Natural killer cell treated with Interleukin-12 subunit alpha and Interleukin-12 subunit beta and Interleukin-15 and Interleukin-18, amount 100 ng/mL, for 72 hours (primary cell): ENCODE results near the gene PLEKHM3. TPM values are rescaled to one million over a fixed set of nuclear protein-coding genes. Genes with fewer than 3 reads are reported as not detected.

Experiments used
- ATAC-seq, 2 donors: fragments of 150-1000 bp; cut with Tn5 transposase in 1 of 2; sonication (Bioruptor Pico), chemical (Tn5 transposase) in 1 of 2; 2 replicates each; pipeline ENCODE4 v1.10.0; 2021
- DNase-seq: peaks from one replicate; pipeline ENCODE4 v3.0.0; 2022; ENCODE audit warnings: low spot score
- H3K27ac Mint-ChIP-seq, 2 donors: 1 replicate in 1 of 2; 2 replicates in 1 of 2; pipeline ENCODE4 v1.8.0; 2022; ENCODE audit warnings: mixed read lengths in 2 of 2, mild to moderate bottlenecking in 1 of 2, moderate library complexity in 1 of 2
- H3K27me3 Mint-ChIP-seq, 2 donors: 1 replicate in 1 of 2; 2 replicates in 1 of 2; pipeline ENCODE4 v1.8.0; 2022; ENCODE audit warnings: mixed read lengths in 2 of 2
- H3K36me3 Mint-ChIP-seq: one replicate; pipeline ENCODE4 v1.8.0; 2022; ENCODE audit warnings: mixed read lengths
- H3K4me1 Mint-ChIP-seq, 2 donors: 1 replicate in 1 of 2; 2 replicates in 1 of 2; pipeline ENCODE4 v1.8.0; 2022; ENCODE audit warnings: low read depth in 2 of 2, mixed read lengths in 2 of 2, mild to moderate bottlenecking in 1 of 2
- H3K4me3 Mint-ChIP-seq: one replicate; pipeline ENCODE4 v1.8.0; 2022; ENCODE audit warnings: mixed read lengths
- H3K9me3 Mint-ChIP-seq: 2 replicates; pipeline ENCODE4 v1.8.0; 2022; ENCODE audit warnings: mixed read lengths
- total RNA-seq, 2 donors: library from RNA; stranded (reverse); gene quantifications; one replicate each; pipeline ENCODE4 v1.2.3, GENCODE V29; 2022

PLEKHM3 gene
- total RNA-seq, 2 donors from 2014 or later = 8.1 to 10.3 TPM

DNA sequence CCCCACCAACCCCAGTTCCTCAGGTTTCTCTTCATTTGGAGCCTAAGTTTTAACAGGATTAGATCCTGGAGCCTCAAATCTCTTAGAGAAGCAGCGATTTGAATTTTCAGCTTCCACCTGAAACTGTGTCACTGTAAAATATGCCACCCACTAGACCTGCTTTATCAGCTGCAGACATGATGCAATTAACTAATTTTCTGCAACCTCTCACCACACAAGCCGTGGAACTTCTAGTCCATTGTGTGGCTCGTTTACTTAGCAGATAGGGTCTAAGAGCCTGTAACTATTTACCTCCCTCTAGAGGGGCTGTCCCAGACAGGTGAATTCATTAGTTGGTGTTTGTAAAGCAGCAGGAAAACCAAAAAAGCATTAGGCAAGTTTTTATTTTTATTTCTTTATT, 224.1 kb downstream of the PLEKHM3 start:
- DNase-seq (no peak), ATAC-seq (no peak)
- no peaks in the 10 kb centered on the region for H3K9me3 Mint-ChIP-seq
- H3K27me3 Mint-ChIP-seq = peaks cover 0 to 2% of the 10 kb centered on the region in 2 donors
- H3K4me1 Mint-ChIP-seq = no peaks in the 10 kb centered on the region
- H3K27ac Mint-ChIP-seq = no peak overlapping the region
- H3K36me3 Mint-ChIP-seq = no peaks in the 10 kb centered on the region
- no peak overlapping the region for H3K4me3 Mint-ChIP-seq

DNA sequence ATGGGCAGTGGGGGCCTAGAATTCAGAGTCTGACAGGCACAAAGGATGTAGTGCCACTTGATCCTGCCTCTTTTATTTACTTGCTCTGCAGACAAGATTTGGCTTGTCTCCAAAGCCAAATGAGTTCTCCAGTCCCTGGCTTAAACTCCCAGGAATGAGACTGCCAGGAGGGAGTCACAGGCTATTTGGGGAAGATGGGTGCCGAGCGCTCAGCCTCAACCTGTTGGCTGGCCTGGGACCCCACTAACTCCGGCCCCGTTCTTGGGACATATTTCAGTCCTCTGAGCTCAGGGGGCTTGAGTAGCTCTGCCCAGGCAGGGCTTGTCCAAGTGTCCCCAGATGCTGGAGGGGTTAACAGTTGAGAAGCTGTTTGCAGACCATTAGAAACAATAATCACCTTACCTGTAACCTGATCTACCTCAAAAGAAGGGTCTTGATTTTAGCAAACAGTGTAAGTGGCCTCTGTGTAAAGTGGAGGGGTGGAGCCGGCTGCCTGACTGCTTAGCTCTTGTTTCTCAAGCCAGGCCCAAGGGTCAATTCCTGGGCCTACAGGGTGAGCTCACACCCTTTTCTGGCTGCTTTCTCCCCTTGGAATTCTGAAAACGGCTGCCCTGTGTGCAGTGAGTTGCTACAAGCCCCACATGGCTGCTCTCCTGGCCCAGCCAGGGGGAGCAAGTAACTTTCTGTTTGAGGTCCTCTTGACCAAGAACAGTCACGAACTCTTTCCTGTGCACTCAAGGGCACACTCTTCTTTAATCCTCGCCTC, 228.6 kb downstream of the PLEKHM3 start:
- H3K27ac Mint-ChIP-seq = no peak overlapping the region
- no peaks in the 10 kb centered on the region for H3K4me1 Mint-ChIP-seq
- H3K36me3 Mint-ChIP-seq = no peaks in the 10 kb centered on the region
- H3K4me3 Mint-ChIP-seq = no peak overlapping the region
- ATAC-seq = no peak
- DNase-seq = no peak
- no peaks in the 10 kb centered on the region for H3K27me3 Mint-ChIP-seq
- no peaks in the 10 kb centered on the region for H3K9me3 Mint-ChIP-seq

DNA sequence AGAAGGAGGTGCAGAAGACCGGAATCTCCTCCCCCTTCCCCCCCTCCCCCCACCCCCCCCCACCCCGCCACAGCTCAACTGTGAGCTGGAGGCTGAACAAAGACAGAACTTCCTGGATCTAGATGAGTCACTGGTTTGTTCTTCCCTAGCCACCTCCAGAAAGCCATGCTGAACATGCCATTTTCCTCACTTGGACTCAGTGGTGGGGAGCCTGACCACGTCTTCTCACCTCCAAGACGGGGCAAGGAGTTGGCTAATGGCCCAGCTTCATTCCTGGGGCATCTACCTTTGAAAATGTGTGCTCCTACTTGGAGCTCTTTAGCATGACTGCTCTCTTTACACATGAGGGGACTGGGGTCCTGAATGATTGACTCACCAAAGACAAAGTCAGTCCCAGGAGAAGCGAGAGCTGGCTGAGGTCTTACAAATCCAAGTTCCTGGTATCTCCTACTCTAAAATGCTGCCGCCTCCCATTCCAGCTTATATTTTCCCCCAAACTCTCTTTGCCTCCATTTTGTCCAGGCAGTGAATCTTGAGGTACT, 233.0 kb downstream of the PLEKHM3 start:
- Mint-ChIP-seq H3K27ac (no peak overlapping the region), H3K27me3 (peaks cover 0 to 4% of the 10 kb centered on the region in 2 donors), H3K36me3 (no peaks in the 10 kb centered on the region), H3K9me3 (no peaks in the 10 kb centered on the region), H3K4me1 (no peaks in the 10 kb centered on the region), H3K4me3 (no peak overlapping the region)
- ATAC-seq (no peak), DNase-seq (no peak)

GRCh38 chr2:207791579-207792243, 233.6 kb downstream of the PLEKHM3 start:
- H3K9me3 Mint-ChIP-seq = no peaks in the 10 kb centered on the region
- H3K27ac Mint-ChIP-seq = no peak overlapping the region
- no peak overlapping the region for H3K4me3 Mint-ChIP-seq
- H3K36me3 Mint-ChIP-seq = no peaks in the 10 kb centered on the region
- ATAC-seq (no peak), DNase-seq (no peak)
- H3K4me1 Mint-ChIP-seq = no peaks in the 10 kb centered on the region
- peaks cover 0 to 4% of the 10 kb centered on the region in 2 donors for H3K27me3 Mint-ChIP-seq

DNA sequence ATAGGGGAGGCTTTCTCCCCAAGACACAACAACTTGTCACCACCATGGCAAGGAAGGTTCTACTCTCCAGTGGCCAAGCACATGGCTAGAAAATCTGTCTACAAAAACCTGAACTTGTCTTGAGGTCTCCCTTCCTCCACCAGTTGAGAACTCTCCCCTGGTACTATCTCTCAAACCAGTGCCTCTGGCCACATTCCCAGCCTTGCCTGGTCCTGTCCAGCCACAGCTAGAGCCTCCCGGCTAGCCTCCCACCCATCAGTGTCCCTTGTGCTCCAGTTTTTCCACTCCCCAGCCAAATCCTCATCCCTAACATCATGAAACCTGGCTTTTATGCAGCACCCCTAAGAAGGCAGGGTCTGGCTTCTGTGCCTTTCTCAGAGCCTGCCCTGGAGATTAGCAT, 234.4 kb downstream of the PLEKHM3 start:
- H3K27me3 Mint-ChIP-seq = peaks cover 0 to 4% of the 10 kb centered on the region in 2 donors
- no peaks in the 10 kb centered on the region for H3K4me1 Mint-ChIP-seq
- H3K36me3 Mint-ChIP-seq = no peaks in the 10 kb centered on the region
- no peaks in the 10 kb centered on the region for H3K9me3 Mint-ChIP-seq
- DNase-seq (no peak), ATAC-seq (no peak)
- no peak overlapping the region for H3K4me3 Mint-ChIP-seq
- no peak overlapping the region for H3K27ac Mint-ChIP-seq

DNA sequence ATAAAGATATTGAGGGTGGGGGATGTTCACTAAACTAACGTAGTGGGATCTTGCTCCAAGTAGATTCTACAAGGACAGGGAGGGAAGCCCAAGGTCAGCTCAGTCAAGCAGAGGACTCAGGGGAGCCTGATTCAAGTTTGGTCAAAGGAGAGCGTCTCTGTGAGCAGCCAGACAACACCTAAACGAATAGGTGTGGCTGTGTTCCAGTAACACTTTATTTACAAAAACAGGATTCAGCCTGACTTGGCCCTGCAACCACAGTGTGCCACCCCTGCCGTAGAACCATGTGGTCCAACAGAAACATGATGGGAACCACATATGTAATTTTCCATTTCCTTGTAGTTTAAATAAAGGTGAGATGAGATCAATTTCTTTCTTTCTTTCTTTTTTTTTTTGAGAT, 237.5 kb downstream of the PLEKHM3 start:
- ATAC-seq = no peak
- Mint-ChIP-seq H3K9me3 (no peaks in the 10 kb centered on the region), H3K27ac (no peak overlapping the region), H3K4me1 (no peaks in the 10 kb centered on the region), H3K36me3 (no peaks in the 10 kb centered on the region), H3K4me3 (no peak overlapping the region), H3K27me3 (peaks cover 4 to 6% of the 10 kb centered on the region in 2 donors)
- no peak for DNase-seq

DNA sequence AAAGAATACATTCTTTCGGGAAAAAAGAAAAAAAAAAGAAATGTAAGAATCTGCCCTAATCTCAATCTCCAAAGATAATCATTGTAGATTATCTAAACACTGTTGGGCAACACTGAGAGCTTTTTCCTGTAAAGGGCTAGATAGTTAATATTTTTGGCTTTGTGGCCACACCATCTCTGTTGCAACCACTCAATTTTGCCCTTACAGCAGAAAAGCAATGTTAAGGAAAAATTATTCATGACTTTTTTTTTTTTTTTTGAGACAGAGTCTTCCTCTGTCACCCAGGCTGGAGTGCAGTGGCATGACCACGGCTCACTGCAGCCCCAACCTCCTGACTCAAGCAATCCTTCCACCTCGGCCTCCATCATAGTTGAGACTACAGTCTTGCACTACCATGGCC, 238.3 kb downstream of the PLEKHM3 start:
- ATAC-seq (no peak), DNase-seq (no peak)
- Mint-ChIP-seq H3K27ac (no peak overlapping the region), H3K27me3 (peaks cover 6 to 12% of the 10 kb centered on the region in 2 donors), H3K9me3 (no peaks in the 10 kb centered on the region), H3K4me3 (no peak overlapping the region), H3K4me1 (no peaks in the 10 kb centered on the region), H3K36me3 (no peaks in the 10 kb centered on the region)

DNA sequence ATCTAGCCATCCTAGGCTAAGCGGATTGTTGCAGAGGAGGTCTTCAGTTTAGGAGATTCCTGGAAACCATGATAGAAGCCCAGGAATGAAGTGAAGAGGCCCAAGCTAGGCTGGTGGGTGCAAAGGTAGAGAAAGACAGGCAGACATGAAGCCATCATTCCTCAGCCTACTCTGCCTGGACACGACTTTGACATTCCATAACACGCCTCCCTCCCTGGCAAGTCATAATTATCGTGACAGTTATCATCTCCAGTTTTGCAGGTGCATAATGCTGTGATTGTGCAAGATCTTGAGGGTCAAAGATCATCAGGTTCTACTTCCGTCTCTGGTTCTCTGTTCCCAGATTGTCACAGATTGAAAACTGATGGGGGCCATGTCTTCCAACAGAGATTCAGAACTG, 240.4 kb downstream of the PLEKHM3 start:
- H3K27me3 Mint-ChIP-seq = peaks cover 5 to 19% of the 10 kb centered on the region in 2 donors
- no peaks in the 10 kb centered on the region for H3K9me3 Mint-ChIP-seq
- no peak overlapping the region for H3K4me3 Mint-ChIP-seq
- ATAC-seq = no peak
- H3K27ac Mint-ChIP-seq = no peak overlapping the region
- no peaks in the 10 kb centered on the region for H3K4me1 Mint-ChIP-seq
- no peaks in the 10 kb centered on the region for H3K36me3 Mint-ChIP-seq
- DNase-seq = no peak

GRCh38 chr2:207783514-207783913, 241.8 kb downstream of the PLEKHM3 start:
- DNase-seq = no peak
- no peak for ATAC-seq
- H3K9me3 Mint-ChIP-seq = no peaks in the 10 kb centered on the region
- no peaks in the 10 kb centered on the region for H3K4me1 Mint-ChIP-seq
- no peak overlapping the region for H3K4me3 Mint-ChIP-seq
- H3K27me3 Mint-ChIP-seq = peaks cover 5 to 22% of the 10 kb centered on the region in 2 donors
- no peak overlapping the region for H3K27ac Mint-ChIP-seq
- H3K36me3 Mint-ChIP-seq = no peaks in the 10 kb centered on the region

- Mint-ChIP-seq H3K9me3 (no peaks in the 10 kb centered on the region), H3K27ac (no peak overlapping the region), H3K36me3 (no peaks in the 10 kb centered on the region), H3K4me3 (no peak overlapping the region), H3K27me3 (peaks cover 5 to 22% of the 10 kb centered on the region in 2 donors), H3K4me1 (no peaks in the 10 kb centered on the region)
- DNase-seq = no peak
- no peak for ATAC-seq
These were observed 242.9 kb downstream of the PLEKHM3 start for GRCh38 chr2:207782238-207783030.

- H3K36me3 Mint-ChIP-seq = no peaks in the 10 kb centered on the region
- no peaks in the 10 kb centered on the region for H3K9me3 Mint-ChIP-seq
- DNase-seq (no peak), ATAC-seq (no peak)
- H3K27me3 Mint-ChIP-seq = peaks cover 5 to 22% of the 10 kb centered on the region in 2 donors
- H3K27ac Mint-ChIP-seq = no peak overlapping the region
- no peaks in the 10 kb centered on the region for H3K4me1 Mint-ChIP-seq
- H3K4me3 Mint-ChIP-seq = no peak overlapping the region
These were observed 245.8 kb downstream of the PLEKHM3 start for GRCh38 chr2:207779523-207779922.

- H3K9me3 Mint-ChIP-seq = no peaks in the 10 kb centered on the region
- H3K4me1 Mint-ChIP-seq = no peaks in the 10 kb centered on the region
- H3K4me3 Mint-ChIP-seq = no peak overlapping the region
- no peak overlapping the region for H3K27ac Mint-ChIP-seq
- ATAC-seq = no peak
- no peaks in the 10 kb centered on the region for H3K36me3 Mint-ChIP-seq
- no peak for DNase-seq
- peaks cover 5 to 22% of the 10 kb centered on the region in 2 donors for H3K27me3 Mint-ChIP-seq
These were observed 246.9 kb downstream of the PLEKHM3 start for GRCh38 chr2:207778298-207778882.

DNA sequence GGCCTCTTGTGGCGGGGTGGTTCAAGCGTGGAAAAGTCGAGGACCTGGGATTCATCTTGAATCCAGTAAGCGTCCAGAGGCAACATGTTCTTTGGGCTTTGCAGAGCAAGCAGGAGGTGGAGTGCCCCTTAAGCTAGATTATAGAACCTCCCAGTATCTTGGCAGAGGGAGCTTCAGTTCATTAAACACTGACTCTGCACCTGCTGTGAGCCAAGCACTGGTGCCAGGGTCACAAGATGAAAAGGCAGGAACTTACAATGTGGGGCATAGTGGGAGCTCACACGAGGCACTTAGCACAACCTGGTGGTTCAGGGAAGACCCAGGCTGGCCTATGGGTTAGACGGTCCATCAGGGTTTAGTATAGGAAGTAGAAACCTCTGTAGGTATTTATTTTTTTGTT, 248.2 kb downstream of the PLEKHM3 start:
- no peak overlapping the region for H3K4me3 Mint-ChIP-seq
- DNase-seq (no peak), ATAC-seq (no peak)
- peaks cover 3 to 12% of the 10 kb centered on the region in 2 donors for H3K27me3 Mint-ChIP-seq
- no peaks in the 10 kb centered on the region for H3K9me3 Mint-ChIP-seq
- no peak overlapping the region for H3K27ac Mint-ChIP-seq
- no peaks in the 10 kb centered on the region for H3K36me3 Mint-ChIP-seq
- H3K4me1 Mint-ChIP-seq = no peaks in the 10 kb centered on the region
